Measurements from ENCODE around the gene CUX1.
"Not testable (repeated sequence)": the region's sequence is repeated elsewhere in the genome, so short reads cannot be mapped to it uniquely, and the experiment has no call there.

The CUX1 gene

GRCh38 chr7:101817471-101818286 is at the start of gene CUX1:
Gene CUX1, plus strand, starts transcription at chr7:101817626. Its CDS starts 14 bp downstream, at chr7:101817640.
- DNase-seq (ENCODE audit: low spot score): no peak

GRCh38 chr7:101768280-101768679 is 49.1 kb upstream of the CUX1 start:
- no peak for DNase-seq (ENCODE audit: low spot score)

GRCh38 chr7:101770466-101770865 is 47.0 kb upstream of the CUX1 start:
- DNase-seq (ENCODE audit: low spot score): no peak

- DNase-seq (ENCODE audit: low spot score): no peak
These were observed 44.8 kb upstream of the CUX1 start for GRCh38 chr7:101772508-101773211.

GRCh38 chr7:101775181-101775580 is 42.2 kb upstream of the CUX1 start:
- DNase-seq (ENCODE audit: low spot score): no peak

GRCh38 chr7:101778026-101778580 is 39.3 kb upstream of the CUX1 start:
- DNase-seq (ENCODE audit: low spot score): no peak

GRCh38 chr7:101779267-101779666 is 38.2 kb upstream of the CUX1 start:
- DNase-seq (ENCODE audit: low spot score): no peak

DNA sequence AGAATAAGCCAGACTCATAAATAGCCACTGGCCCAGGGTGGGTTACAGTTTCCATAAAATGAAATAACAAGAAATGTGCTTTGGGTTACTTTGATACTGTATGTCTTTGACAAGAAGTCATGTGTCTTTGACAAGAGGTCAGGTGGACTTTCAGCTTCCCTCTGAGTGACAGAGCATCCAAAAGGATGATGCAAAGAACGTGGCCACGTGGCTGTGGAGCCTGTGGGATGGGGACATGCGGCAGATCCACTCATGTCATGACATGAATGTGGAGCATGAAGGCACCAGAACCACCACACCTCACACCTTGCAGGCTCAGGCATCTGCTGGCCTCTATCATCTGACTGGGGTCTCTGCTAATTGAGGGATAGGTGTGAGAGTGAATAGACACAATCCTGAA is 37.1 kb upstream of the CUX1 start:
- DNase-seq (ENCODE audit: low spot score): no peak

DNA sequence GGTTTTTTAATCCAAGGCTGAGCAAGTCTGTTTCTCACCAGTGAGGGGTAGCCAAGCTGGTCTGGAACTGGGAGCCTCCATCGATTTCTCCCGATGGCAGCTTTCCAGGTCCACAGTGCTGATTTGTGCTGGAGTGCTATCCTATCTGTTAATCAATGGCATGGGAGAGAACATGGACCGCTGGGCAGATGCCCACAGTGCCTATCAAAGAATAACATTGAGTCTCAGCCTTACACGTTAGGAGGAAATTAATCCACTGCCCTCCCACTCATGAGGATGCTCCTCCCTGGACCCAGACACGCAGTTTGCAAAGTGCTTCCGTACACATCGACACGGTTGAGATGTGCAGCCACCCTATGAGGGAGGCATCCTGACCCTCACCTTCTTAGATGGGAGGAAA is 36.0 kb upstream of the CUX1 start:
- DNase-seq (ENCODE audit: low spot score): no peak

DNA sequence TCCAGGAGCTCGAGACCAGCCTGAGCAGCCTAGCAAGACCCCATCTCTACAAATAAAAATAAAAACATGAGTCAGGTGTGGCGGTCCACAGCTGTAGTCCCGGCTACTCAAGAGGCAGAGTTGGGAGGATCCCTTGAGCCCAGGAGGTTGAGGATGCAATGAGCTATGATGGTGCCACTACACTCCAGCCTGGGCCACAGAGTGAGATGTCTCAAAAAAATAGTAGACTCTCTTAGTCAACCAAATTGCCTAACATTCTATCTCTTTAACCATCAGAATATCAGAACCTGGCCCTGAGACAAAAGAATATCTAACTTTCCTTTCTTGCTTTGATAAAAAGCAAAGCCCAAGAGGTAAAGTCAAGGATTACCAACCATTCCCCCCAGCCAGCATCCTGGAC is 35.0 kb upstream of the CUX1 start:
- no peak for DNase-seq (ENCODE audit: low spot score)

DNA sequence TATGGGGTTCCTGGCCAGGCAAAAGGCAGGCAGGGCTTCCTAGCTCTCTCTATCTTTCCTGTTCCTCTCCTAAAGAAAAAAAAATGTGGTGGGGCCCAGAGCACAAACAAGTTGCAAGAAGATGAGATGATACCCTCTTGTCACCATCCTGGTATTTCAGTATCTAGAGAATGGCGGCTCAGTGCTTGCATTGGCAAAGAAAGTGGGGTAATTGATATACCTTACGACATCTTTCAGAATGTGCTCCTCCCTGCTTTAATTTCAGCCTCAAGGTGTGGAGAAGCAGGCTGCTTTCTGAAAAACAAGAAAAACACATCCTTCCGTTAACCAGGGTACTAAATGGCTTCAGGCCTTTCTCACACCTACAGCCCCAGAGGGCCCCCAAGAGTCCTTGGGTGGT is 34.5 kb upstream of the CUX1 start:
- DNase-seq (ENCODE audit: low spot score): no peak

DNA sequence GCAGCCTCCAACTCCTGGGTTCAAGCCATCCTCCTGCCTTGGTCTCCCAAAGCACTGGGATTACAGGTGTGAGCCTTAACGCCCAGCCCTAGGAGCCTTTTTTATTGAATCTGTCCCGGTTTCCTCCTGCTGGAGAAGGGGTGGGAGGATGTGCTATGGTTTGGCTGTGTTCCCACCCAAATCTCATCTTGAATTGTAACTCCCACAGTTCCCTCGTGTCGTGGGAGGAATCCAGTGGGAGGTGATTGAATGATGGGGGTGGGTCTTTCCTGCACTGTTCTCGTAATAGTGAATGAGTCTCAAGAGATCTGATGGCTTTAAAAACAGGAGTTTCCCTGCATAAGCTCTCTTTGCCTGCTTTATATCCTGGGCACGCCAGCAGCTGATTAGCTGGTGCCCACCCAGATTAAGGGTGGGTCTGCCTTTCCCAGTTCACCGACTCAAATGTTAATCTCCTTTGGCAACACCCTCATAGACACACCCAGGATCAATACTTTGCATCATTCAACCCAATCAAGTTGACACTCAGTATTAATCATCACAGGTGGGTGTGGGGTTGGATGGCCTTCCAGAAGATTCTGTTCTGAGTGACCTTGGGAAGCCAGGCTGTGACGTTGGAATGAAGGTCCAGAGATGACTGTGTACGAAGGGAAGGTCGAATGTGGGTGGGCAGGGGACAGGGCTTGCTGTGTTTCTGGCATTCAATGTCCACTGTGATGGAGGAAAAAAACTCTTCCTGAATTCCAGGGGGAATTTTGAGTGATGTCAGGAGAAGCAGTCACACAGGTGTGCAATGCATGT is 33.8 kb upstream of the CUX1 start:
- DNase-seq (ENCODE audit: low spot score): no peak

- DNase-seq (ENCODE audit: low spot score): no peak
These were observed 32.9 kb upstream of the CUX1 start for GRCh38 chr7:101784292-101785127.

- no peak for DNase-seq (ENCODE audit: low spot score)
These were observed 29.6 kb upstream of the CUX1 start for GRCh38 chr7:101787864-101788263.

DNA sequence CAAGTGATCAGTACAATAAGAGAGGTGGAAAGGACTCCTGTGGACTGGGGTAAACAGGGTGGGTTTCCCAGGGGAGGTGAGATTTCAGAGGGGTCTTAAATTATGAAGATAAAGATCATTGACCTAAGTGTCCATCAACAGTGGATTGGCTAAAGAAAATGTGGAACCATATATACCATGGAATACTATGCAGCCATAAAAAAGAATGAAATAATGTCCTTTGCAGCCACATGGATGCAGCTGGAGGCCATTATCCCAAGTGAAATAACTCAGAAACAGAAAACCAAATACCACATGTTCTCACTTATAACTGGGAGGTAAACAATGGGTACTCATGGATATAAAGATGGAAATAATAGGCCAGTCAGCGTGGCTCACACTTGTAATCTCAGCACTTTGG is 28.9 kb upstream of the CUX1 start:
- no peak for DNase-seq (ENCODE audit: low spot score)

GRCh38 chr7:101790566-101791293 is 26.7 kb upstream of the CUX1 start:
- DNase-seq (ENCODE audit: low spot score): no peak

DNA sequence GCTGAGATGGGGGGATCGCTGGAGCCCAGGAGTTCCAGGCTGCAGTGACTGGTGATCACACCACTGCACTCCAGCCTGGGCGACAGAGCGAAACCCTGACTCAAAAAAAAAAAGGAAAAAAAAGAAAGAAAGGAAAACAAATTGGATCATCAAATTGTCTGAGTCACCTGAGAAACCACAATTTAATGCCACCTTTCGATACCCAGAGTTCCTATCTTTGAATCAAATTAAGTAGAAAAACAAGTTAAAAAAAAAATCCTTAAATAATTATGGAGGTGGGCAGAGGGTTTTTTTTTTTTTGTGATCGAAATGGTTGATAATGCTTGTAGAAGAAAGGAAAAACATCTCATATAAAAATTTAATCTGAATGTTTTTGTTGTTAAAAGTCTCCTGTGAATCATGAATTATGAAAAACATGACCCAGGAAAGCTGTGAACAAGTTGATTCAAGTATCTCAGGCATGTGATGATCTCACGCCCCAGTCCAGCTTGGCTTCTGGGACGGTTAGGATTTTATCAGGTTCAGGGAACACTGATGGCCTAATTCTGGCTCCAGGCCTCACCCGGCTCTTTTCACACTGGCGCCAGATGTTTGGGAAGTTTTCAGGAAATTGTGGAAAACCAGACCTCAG is 25.3 kb upstream of the CUX1 start:
- no peak for DNase-seq (ENCODE audit: low spot score)

- DNase-seq (ENCODE audit: low spot score): not testable (repeated sequence)
These were observed 24.7 kb upstream of the CUX1 start for GRCh38 chr7:101792682-101793071.

DNA sequence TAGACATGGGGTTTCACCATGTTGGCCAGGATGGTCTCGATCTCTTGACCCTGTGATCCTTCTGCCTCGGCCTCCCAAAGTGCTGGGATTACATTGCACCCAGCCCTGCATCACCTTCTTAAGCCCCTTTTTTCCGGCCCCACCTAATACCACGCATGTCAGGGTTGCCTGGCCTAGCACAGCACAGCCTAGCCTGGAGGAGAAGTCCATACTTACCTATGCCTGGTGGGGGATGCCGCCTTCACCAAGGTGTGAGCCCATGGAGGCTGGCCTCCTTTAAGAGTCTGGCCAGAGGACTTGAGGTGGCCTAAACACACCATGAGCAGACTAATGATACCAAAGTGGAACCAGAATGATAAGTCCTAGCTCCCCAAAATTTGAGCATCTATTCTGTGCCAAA is 22.0 kb upstream of the CUX1 start:
- DNase-seq (ENCODE audit: low spot score): no peak

- DNase-seq (ENCODE audit: low spot score): not testable (repeated sequence)
These were observed 19.3 kb upstream of the CUX1 start for GRCh38 chr7:101798173-101798572.
